Activated B cell treated with CpG ODN at 0.5 μM for 24 hours (primary cell): ENCODE measurements around the gene SYTL1. TPM values are rescaled to one million over a fixed set of nuclear protein-coding genes. Genes with fewer than 3 reads are reported as not detected.
A peak's percentile ranks its signal among the peaks of the same experiment; 100 is the strongest.

ENCODE experiments used
- ATAC-seq: fragments of 200-7000 bp; cut with Tn5 transposase; one replicate; pipeline ENCODE4 v1.10.0; 2021; ENCODE audit warnings: low read depth, mild to moderate bottlenecking, moderate library complexity
- CTCF ChIA-PET: fragments of 350-600 bp; sonication (Branson Sonifier 250); formaldehyde crosslinking; loops from one replicate; lab custom pipeline; 2021; ENCODE audit warnings: antibody characterized with exemption; lab: Charles Lee
- POLR2A ChIA-PET: fragments of 350-600 bp; sonication (Branson Sonifier 250); formaldehyde crosslinking; loops from one replicate; lab custom pipeline; 2021; ENCODE audit warnings: antibody characterized with exemption; lab: Charles Lee
- DNase-seq: peaks from one replicate; pipeline ENCODE4 v3.0.0; 2022
- H3K27ac Mint-ChIP-seq: one replicate; pipeline ENCODE4 v1.8.0; 2020; ENCODE audit warnings: mixed read lengths
- H3K27me3 Mint-ChIP-seq: one replicate; pipeline ENCODE4 v1.8.0; 2021; ENCODE audit warnings: mixed read lengths
- H3K36me3 Mint-ChIP-seq: one replicate; pipeline ENCODE4 v1.8.0; 2021; ENCODE audit warnings: low read depth, mixed read lengths
- H3K4me1 Mint-ChIP-seq: one replicate; pipeline ENCODE4 v1.8.0; 2021; ENCODE audit warnings: mixed read lengths
- H3K4me3 Mint-ChIP-seq: one replicate; pipeline ENCODE4 v1.8.0; 2020; ENCODE audit warnings: mild to moderate bottlenecking, mixed read lengths
- H3K9me3 Mint-ChIP-seq: one replicate; pipeline ENCODE4 v1.8.0; 2020; ENCODE audit warnings: mixed read lengths
- intact Hi-C: fragments of 100-400 bp; cut with micrococcal nuclease; formaldehyde crosslinking; loops from one replicate; pipeline ENCODE4 v1.15.1; 2024
- total RNA-seq: library from RNA; stranded (reverse); gene quantifications from 2 replicates; pipeline ENCODE4 v1.2.3, GENCODE V29; 2022
- TF ChIP-seq, protein P1 (sequence below): fragments of 200-600 bp; IDR thresholded peaks from one replicate; pipeline ENCODE4 v1.8.0; 2022; ENCODE audit warnings: antibody characterized with exemption, mild to moderate bottlenecking

The SYTL1 gene
- total RNA-seq, 1 donor from 2014 or later: 76.0 TPM

DNA sequence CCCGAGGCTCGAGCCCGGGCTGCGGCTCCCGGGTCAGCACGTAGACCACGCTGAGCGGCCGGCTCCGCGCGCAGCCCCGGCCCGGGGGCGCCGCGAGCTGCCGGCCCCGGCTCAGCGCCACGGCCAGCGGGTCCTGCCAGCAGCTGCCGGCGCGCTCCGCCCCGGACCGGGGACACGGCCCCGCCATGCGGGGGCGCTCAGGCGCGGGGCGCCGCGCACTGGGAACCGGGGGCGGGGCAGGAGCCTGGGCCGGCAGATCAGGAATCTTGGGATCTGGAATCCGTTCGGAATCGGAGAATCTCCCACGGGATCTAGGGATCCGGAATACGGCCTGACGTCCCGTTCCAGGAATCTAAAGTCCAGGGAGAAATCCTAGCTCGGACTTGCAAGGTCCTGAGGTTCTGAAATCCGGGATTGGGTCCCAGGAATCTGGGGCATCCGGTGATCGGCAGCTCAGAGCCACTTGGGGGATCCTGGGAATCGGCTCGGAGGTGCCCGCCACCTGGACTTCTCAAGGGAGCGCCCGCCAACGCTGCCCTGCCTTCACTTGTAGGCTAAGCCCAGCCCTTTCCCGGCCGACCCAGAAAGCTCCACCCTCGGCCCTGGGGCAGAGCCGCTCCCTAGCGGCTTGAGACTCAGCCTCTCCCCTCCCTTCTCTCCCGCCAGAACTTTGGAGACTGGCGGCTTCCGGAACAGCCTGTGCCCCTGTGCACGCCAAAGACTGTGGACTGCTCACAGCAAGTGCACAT is 24.8 kb downstream of the SYTL1 start, which contains the start of gene MAP3K6:
MAP3K6 (minus strand) TSS at position 551 of the 749 bp plus-strand sequence; CDS start at position 187, 364 bp downstream.
- CTCF ChIA-PET: interaction anchor here (0.9 to 2.5 kb wide), 12 partner anchors 9 to 303 kb away, joined by 3 to 24 read pairs (median 5); partner anchors contain the start of gene AHDC1
- intact Hi-C loops: loop anchor here (10.0 kb wide), 1 partner anchor 1082 kb away; the partner anchor contains the start of gene SH3BGRL3
- Mint-ChIP-seq H3K4me3 (peak within 1 kb of the TSS; percentile 91), H3K27me3 (no peaks in the 10 kb centered on the region), H3K9me3 (no peaks in the 10 kb centered on the region), H3K36me3 (no peaks in the 10 kb centered on the region), H3K27ac (peak within 1 kb of the TSS; percentile 68), H3K4me1 (peaks cover 60% of the 10 kb centered on the region)
- POLR2A ChIA-PET: interaction anchor here (0.6 to 3.6 kb wide), 8 partner anchors 10 to 292 kb away, joined by 3 to 22 read pairs (median 8); partner anchors contain the start of genes SYTL1 and TMEM222
- DNase-seq (no peak), ATAC-seq (peak; percentile 19)
- TF ChIP-seq, protein P1, sequence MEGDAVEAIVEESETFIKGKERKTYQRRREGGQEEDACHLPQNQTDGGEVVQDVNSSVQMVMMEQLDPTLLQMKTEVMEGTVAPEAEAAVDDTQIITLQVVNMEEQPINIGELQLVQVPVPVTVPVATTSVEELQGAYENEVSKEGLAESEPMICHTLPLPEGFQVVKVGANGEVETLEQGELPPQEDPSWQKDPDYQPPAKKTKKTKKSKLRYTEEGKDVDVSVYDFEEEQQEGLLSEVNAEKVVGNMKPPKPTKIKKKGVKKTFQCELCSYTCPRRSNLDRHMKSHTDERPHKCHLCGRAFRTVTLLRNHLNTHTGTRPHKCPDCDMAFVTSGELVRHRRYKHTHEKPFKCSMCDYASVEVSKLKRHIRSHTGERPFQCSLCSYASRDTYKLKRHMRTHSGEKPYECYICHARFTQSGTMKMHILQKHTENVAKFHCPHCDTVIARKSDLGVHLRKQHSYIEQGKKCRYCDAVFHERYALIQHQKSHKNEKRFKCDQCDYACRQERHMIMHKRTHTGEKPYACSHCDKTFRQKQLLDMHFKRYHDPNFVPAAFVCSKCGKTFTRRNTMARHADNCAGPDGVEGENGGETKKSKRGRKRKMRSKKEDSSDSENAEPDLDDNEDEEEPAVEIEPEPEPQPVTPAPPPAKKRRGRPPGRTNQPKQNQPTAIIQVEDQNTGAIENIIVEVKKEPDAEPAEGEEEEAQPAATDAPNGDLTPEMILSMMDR: no peak

DNA sequence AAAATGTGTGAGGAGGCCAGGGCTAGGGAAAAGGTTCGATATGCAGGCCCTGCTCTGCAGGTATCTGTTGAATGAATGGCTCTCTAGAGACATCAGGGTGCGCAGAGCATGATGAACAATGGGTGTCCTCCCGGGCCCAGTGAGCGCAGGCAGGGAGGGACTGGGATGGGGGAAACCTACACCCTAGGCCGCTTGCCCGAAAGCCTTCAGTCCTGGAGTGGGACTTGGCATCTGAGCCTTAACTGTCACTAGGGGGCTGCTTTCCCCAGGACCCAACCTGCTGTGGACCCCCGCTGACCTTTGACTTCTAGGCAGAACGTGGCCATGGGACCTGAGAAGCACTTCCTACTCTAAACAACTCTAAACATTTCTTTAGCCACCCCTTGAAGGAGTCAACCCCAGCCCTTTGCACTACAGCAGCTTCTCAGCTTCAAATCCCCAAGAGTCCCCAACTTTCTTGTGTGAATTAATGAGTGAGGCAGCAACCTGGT is 25.4 kb downstream of the SYTL1 start:
- DNase-seq (no peak), ATAC-seq (no peak)
- ChIA-PET POLR2A (interaction anchor here (2.3 to 3.6 kb wide), 3 partner anchors 11 to 44 kb away, joined by 9 to 22 read pairs (median 16); partner anchors contain the start of genes SYTL1 and TMEM222), CTCF (interaction anchor here (1.3 to 2.5 kb wide), 9 partner anchors 9 to 66 kb away, joined by 4 to 24 read pairs (median 6); no protein-coding TSS in a partner anchor)
- TF ChIP-seq, protein P1: no peak
- Mint-ChIP-seq H3K4me1 (peaks cover 66% of the 10 kb centered on the region), H3K4me3 (peak overlapping the region; percentile 61), H3K27ac (no peak overlapping the region), H3K27me3 (no peaks in the 10 kb centered on the region), H3K36me3 (no peaks in the 10 kb centered on the region), H3K9me3 (no peaks in the 10 kb centered on the region)
- intact Hi-C loops: loop anchor here (10.0 kb wide), 1 partner anchor 1082 kb away; the partner anchor contains the start of gene SH3BGRL3

DNA sequence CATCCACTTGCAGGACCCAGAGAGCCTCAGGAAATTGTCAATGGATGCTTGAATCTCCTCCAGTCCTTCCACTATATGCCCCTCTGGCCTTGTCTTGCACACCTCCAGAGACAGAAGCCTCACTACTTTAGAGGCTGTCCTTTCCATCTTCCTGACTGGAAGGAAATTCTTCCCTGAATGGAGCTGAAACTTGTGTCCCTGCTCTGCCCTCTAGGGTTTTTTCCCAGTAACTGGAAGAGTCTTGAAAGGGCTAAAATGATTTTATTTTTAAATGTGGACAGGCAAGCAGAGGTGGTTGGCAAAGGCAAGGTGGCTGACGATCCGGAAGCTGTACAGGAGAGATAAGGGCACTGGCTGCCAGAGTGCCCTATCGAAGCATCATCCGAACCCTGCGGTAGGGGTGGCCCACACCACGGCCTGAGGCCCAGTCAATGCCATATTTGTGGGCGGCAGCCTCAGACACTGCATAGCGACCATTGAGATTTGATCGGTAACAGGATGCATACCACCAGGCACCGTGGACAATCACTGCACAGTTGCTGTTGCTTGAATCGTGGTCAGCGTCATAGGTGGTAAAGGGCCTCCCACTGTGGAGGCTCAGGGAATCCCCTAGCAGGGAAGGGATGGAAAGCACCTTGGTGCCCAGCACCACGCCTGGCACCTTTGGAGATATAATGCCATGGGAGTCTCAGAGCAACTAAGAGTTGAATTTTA is 27.2 kb downstream of the SYTL1 start:
- peak overlapping the region; percentile 32 for H3K4me3 Mint-ChIP-seq
- CTCF ChIA-PET: interaction anchor here (0.7 to 2.2 kb wide), 3 partner anchors 12 to 200 kb away, joined by 3 to 11 read pairs (median 3); no protein-coding TSS in a partner anchor
- peak overlapping the region; percentile 81 for H3K27ac Mint-ChIP-seq
- H3K27me3 Mint-ChIP-seq: no peaks in the 10 kb centered on the region
- H3K9me3 Mint-ChIP-seq: no peaks in the 10 kb centered on the region
- intact Hi-C loops: loop anchor here (1.0 to 10.0 kb wide), 2 partner anchors 9 to 1084 kb away; partner anchors contain the start of gene SH3BGRL3
- peaks cover 70% of the 10 kb centered on the region for H3K4me1 Mint-ChIP-seq
- ATAC-seq (no peak), DNase-seq (no peak)
- TF ChIP-seq, protein P1: no peak
- no peaks in the 10 kb centered on the region for H3K36me3 Mint-ChIP-seq
- POLR2A ChIA-PET: interaction anchor here (0.7 kb wide), 1 partner anchor 23 kb away, joined by 6 read pairs; no protein-coding TSS in a partner anchor

DNA sequence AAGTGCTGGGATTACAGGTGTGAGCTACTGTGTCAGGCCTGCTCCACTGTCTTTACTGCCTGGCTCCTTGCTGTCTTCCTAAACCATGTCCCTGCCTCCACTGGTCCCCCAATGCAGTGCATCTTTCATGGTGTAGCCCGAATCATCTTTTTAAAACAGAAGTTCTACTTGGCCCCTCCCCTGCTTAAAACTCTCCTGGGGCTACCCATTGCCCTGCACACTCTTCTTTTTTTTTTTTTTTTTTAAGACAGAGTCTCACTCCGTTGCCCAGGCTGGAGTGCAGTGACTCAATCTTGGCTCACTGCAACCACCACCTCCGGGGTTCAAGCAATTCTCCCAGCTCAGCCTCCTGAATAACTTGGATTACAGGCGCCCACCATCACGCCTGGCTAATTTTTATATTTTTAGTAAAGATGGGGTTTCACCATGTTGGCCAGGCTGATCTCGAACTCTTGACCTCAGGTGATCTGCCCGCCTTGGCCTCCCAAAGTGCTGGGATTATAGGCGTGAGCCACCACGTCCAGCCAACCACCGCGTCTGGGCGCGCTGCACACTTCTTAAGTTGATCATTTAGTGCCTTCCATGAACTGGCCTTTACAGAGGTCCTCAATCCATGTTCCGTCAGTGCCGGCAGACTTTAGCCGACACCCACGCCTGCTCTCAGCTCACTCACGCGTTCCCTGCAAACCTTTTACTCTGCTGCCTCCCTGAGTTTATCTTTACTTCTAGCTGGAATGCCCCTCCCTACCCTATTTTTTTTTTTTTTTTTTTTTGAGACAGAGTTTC is 30.4 kb downstream of the SYTL1 start:
- DNase-seq (no peak), ATAC-seq (peak; percentile 63)
- no peaks in the 10 kb centered on the region for H3K36me3 Mint-ChIP-seq
- H3K27ac Mint-ChIP-seq: peak overlapping the region; percentile 8
- no peaks in the 10 kb centered on the region for H3K27me3 Mint-ChIP-seq
- intact Hi-C loops: loop anchor here (2.0 kb wide), 1 partner anchor 15 kb away; no protein-coding TSS in a partner anchor
- TF ChIP-seq, protein P1: no peak
- peaks cover 46% of the 10 kb centered on the region for H3K4me1 Mint-ChIP-seq
- POLR2A ChIA-PET: interaction anchor here (0.7 kb wide), 1 partner anchor 18 kb away, joined by 6 read pairs; no protein-coding TSS in a partner anchor
- H3K4me3 Mint-ChIP-seq: no peak overlapping the region
- no peaks in the 10 kb centered on the region for H3K9me3 Mint-ChIP-seq
- CTCF ChIA-PET: interaction anchor here (2.1 kb wide), 1 partner anchor 15 kb away, joined by 6 read pairs; no protein-coding TSS in a partner anchor
